GM12873 (cell line): ENCODE data around the gene B3GALT5.

ENCODE experiments used
- CTCF ChIP-seq: IDR thresholded peaks from 2 replicates; pipeline ENCODE4 v1.5.1; 2012; ENCODE audit warnings: low read depth, mild to moderate bottlenecking, moderate library complexity, low read length, control low read depth; ENCODE audit not compliant: insufficient read depth; ENCODE audit errors: missing control alignments

The B3GALT5 gene

GRCh38 chr21:39613041-39613934, 548 bp downstream of the B3GALT5 start:
- no peak for TF ChIP-seq CTCF

GRCh38 chr21:39616211-39616772, 3.6 kb downstream of the B3GALT5 start:
- no peak for TF ChIP-seq CTCF

- TF ChIP-seq CTCF = no peak
Measured at GRCh38 chr21:39620856-39621255, 8.1 kb downstream of the B3GALT5 start.

- no peak for TF ChIP-seq CTCF
Measured at GRCh38 chr21:39625211-39625895, 12.6 kb downstream of the B3GALT5 start.

GRCh38 chr21:39628385-39628784, 15.6 kb downstream of the B3GALT5 start:
- TF ChIP-seq CTCF = no peak

- no peak for TF ChIP-seq CTCF
Measured at GRCh38 chr21:39630191-39630591, 17.5 kb downstream of the B3GALT5 start.

- TF ChIP-seq CTCF = no peak
Measured at GRCh38 chr21:39630827-39631226, 18.1 kb downstream of the B3GALT5 start.
